GM18870 (cell line): ENCODE data around the gene DNASE1L1.

ENCODE experiments used
- ATAC-seq: cut with Tn5 transposase; IDR thresholded peaks from one replicate; pipeline ENCODE4 v1.9.1; 2021; ENCODE audit warnings: moderate library complexity; ENCODE audit not compliant: unreplicated experiment

DNASE1L1 gene, protein sequence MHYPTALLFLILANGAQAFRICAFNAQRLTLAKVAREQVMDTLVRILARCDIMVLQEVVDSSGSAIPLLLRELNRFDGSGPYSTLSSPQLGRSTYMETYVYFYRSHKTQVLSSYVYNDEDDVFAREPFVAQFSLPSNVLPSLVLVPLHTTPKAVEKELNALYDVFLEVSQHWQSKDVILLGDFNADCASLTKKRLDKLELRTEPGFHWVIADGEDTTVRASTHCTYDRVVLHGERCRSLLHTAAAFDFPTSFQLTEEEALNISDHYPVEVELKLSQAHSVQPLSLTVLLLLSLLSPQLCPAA

DNA sequence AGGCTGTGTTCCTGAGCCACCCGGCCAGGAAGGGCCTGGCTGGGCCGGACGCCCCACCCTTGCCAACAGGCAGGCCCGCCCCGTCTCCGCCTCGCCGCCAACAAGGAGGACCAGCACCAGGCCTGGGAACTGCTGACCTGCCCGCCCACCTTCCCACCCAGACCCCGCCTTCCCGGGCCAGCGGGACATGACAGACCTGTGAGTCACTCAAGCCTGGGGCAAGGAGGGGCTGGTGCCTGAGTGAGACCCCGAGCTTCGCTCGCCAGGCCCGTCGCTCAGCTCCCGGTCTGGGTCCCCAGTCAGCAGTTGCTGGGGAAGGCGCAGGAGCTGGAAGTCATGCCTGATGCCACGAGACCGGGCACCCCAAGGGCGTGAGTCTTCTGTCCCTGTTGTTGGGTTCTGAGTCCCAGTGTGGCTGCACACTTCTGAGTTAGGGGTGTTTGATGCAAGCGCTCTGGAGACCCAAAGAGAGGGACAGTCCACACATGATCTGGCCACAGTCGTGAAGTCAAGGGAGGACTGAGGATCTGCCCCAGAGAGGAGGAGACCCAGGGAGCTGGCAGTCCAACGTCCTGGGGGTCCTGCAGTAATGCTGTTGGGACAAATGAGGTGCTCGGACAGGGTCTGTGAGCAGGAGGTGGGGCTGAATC lies at the start of gene DNASE1L1:
Gene DNASE1L1, minus strand, starts transcription at position 33 of the 650 bp plus-strand sequence. CDS start 3,686 bp downstream, outside the sequence.
- ATAC-seq = no peak

DNA sequence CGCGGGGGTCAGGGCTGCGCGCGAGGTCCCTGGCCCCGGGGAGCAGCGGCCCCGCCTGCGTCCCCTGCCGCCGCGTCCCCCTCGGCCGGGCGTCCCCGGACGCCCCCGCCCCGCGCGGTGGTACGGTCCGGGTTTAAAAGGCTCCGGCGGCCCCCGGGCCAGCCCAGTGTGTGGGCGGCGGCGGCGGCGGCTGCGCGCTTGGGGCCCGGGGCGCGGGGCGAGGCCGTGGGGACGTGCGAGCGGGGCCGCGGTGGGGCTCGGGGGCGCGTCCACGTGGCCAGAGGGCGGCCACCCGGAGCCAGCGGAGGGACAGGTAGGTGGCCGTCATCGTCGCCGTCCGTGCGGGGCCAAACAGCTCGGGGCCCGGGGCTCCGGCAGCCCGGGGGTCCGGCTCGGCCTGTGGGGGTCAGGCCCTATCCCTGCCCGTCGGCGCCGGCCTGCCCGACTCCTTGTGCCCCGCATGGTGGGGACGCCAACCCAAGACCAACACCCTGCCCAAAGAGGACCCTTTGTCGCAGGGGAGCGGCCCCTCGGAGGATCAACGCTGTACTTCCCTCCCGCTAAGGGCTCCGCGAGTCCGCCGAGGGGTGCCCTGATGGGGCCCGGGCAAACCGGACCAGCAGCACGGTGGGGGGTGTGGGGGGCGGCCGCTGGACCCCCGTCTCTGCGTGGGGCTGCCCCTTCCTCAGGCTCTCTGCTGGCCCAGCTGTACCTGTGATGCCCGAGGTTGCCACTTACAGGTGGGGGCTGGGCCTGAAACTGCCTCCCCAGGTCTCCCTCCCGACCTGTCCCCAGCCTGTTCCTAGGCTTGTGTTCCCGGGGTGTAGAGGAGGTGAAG lies 49.3 kb upstream of the DNASE1L1 start, which contains the start of gene PLXNA3:
Gene PLXNA3, plus strand, starts transcription at position 166 of the 838 bp plus-strand sequence. CDS start 1,903 bp downstream, outside the sequence.
- no peak for ATAC-seq

DNA sequence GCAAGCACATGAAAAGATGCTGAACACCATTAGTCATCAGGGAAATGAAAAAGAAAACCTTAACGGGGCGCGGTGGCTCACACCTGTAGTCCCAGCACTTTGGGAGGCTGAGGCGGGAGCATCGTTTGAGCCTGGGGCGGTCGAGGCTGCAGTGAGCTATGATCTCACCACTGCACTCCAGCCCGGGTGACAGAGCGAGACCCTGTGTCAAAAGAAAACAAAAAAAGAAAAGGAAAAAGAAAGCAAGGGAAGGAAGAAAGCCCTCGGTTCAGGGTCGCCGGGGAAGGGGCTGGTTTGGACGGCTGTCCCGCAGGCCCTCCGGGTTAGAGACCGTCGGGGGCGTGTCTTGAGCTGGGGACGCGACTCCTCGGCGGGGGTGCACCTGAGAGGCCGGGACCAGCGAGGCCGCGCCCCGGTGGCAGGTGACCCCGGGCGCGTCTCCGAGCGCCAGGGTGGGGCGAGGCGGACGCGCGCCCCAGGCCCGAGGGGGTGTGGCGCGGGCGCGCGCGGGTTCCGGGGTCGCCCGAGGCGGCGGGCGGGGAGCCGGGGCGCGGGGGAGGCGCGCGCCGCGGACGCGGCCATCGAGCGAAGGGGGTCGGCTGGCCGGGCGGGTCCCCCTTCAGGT lies 48.5 kb upstream of the DNASE1L1 start:
- no peak for ATAC-seq

DNA sequence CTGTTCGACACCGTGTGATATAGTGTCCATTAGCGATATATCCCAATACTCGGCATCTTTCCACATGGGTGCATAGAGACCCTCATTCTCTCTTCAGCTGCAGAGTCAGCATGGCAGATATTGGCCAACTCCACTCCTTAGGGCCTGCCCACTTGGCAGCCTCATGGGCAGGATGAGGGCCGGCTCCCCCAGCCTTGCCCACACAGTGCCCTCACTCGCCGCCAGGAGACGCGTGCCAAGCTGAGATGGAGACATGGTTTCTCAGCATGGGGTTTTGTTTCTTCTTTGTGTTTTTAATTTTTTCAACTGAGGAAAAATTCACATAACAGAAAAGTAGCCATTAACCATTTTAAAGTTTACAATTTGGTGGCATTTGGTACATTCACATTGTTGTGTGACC lies 43.8 kb upstream of the DNASE1L1 start:
- ATAC-seq = no peak

DNA sequence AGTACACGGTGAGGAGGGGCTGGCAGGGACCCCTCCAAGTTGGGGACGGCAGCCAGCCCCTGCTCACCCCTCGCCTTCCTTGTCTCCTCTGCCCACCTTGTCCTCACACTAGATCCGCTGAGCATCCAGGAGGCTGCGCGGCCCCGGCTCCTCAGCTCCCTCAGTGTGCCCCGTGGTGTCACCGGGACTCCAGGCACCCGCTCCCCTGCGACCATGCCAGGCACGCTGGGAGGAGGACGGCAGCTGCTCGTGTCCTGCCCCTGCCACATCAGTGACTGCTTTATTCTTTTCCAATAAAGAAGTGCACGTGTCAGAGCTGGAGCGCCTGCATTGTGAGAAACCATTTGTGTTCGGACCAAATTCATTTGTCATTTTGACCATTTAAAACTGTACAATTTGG lies 41.3 kb upstream of the DNASE1L1 start:
- no peak for ATAC-seq

DNA sequence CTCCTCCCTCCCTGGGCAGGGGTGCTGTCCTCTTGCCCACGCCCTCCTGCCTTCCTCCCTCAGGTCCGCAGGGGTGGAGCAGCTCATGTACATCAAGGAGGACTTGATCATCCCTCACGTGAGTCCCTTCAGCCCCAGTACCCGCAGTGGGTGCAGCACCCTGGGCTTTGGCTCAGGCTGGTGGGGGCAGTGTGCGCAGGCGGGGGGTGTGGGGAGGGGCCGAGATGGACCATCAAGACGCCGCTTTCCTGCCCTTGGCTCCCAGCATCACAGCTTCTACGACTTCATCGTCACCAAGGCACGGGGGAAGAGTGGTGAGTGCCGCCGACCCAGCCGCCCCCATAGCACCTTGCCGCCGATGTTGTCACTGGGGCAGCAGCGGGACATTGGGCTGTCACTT lies 40.6 kb upstream of the DNASE1L1 start:
- no peak for ATAC-seq

DNA sequence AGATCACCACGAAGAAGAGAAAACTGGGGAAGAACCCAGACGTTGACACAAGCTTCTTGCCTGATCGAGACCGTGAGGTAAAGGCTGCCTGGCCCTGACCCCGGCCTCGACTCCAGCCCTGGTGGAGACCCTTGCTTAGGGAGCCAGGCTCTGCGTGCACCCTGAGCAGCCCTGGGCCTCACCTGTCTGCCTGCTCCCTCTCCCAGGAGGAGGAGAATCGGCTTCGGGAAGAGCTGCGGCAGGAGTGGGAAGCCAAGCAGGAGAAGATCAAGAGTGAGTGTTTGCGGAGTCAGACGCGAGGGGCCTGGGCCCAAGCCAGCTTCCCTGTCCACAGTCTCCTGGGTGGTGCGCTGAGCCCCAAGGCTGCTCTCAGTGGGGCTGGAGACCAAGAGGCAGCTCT lies 39.4 kb upstream of the DNASE1L1 start:
- ATAC-seq = no peak

DNA sequence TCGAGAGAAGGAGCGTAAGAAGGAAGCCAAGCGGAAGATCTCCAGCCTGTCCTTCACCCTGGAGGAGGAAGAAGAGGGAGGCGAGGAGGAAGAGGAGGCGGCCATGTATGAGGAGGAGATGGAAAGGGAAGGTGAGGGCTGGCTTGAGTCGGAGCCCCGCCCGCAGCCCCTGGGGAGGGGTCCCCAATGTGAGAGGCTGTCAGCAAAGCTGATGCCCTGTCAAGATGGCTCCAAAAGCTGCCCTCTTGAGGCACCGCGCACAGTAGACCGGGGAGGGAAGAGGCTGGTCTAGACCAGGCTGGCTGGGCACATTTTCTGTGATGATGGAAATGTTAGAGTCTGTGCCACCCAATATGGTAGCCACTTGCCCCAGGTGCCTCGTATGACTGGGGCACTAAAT lies 37.4 kb upstream of the DNASE1L1 start:
- no peak for ATAC-seq

DNA sequence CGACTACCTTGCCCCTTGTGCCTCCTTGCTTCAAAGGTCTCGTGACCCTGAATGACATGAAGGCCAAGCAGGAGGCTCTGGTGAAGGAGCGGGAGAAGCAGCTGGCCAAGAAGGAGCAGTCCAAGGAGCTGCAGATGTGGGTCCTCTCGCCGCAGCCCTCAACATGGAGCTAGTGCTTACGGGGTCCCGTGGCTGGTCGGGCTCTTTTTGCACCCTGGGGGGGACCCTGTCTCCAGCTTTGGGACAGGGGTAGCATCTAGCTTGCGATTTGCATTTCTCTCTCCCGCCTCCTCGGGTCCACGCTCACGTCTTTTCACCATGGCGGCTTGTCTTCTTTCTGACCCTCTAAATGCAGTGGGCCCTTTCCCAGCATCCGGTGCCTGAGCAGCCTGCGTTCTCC lies 36.7 kb upstream of the DNASE1L1 start:
- no peak for ATAC-seq

DNA sequence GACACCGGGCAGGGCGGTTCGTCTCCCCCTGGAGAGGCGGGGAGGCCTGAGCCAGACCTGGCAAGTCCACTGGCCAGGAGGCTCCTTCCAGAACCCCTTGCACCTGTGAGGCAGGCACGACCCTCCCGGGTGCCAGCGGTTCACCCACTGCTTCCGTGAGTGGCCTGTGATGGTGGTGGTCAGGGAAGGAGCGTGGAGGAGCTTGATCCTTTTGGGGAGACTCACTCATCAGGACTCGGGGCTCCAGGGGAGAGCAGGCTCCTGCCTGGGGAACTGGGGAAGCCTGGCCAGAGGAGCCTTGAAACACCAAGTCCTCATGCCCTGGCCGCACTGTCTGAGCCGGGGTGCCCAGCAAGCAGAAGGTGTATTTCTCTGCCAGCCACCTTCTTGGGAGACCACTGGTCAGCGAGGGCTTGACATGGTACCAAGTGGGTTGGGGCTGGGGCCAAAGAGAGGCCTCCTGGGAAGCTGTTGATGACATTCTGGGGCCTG lies 35.7 kb upstream of the DNASE1L1 start:
- ATAC-seq = no peak

DNA sequence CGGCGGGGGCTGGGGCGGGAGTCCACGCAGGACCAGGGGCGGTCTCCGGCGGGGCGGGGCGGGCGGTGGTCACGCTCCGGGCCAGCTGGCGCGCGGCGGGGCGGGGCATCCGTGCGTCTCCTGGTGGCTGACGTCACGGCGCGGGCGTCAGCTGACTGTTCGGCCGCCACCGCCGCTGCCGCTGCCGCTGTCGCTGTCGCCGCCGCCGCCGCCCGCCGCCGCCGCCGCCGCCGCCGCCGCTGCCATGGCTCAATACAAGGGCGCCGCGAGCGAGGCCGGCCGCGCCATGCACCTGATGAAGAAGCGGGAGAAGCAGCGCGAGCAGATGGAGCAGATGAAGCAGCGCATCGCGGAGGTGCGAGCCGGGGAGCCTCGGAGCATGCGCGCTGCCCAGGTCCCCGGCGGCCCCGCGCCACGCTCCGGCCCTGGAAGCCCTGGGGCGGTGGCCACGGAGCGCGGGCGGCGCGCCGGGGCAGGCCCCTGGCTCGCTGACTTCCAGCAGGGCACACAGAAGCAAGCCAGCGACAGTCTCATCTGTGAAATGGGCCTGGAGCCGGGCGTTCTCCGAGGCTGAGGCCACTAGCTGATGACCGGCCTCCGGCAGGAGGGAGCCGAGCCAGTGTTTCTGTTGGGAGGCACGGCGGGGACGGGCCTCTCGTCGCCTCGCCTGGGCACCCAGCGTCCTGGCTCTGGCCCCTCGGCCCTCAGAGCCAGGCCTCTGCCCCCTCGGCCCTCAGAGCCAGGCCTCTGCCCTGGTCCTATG lies 35.1 kb upstream of the DNASE1L1 start, which contains the start of gene FAM50A:
Gene FAM50A, plus strand, starts transcription at position 150 of the 763 bp plus-strand sequence. Its CDS starts 95 bp downstream, at position 245.
- ATAC-seq = no peak

DNA sequence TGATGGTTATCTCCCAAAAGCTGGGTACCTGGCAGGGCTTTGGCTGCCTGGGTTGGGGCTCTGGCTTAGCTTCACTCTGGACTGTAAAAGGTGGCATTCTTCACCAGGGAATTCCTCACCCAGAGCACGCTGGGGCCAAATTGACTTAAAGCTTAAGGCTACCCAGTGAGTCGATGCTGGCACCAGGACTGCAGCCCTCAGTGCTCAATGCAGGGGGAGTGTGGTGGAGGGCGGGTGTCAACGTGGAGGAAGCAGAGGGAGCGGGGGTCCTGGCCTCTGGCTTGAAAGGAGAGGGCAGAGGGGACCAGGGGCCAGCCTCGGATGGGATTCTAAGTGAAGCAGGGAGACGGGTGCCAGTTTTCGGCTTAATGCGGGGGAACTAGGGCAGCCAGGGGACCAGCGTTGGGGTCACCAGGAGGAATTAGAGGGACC lies 34.4 kb upstream of the DNASE1L1 start:
- no peak for ATAC-seq

DNA sequence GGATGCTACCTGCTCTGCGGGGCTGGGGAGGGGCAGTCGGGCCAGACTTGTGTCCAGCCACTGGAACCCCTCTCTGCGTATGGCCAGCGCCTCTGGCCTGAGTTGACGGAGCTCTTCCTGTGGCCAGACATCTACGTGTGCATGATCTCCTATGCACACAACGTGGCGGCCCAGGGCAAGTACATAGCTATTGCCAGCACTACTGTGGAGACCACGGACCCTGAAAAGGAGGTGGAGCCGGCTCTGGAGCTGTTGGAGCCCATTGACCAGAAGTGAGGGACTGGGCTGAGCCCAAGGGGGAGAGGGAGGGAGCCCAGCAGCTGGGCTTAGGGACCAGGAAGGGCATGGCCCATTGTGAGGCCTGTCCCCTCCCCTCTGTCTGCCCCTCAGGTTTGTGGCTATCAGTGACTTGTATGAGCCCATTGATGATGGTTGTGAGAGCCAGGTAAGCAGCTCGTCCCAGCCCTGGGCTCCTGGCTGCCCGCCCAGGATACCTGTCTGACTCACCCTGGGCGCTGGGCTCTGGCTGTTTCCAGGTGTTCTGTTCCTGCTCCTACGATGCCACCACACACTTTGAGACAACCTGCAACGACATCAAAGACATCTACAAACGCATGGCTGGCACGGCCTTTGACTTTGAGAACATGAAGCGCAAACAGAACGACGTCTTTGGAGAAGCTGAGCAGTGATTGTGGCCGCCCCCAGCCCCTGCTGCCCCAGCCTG lies 33.1 kb upstream of the DNASE1L1 start:
- no peak for ATAC-seq

DNA sequence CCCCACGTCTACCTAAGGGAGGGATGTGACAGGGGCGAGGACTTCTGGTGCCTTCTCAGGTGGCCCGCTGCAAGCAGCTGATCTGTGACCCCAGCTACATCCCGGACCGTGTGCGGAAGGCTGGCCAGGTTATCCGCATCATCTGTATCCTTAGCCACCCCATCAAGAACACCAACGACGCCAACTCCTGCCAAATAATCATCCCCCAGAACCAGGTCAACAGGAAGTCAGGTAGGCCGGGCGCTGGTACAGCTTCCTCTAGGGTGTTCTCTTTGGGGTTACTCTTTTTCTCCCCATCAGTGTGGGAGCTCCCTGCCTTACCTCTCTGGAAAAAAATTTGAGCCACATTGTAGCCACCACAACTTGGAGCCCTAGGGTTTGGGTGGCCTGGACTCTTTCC lies 32.5 kb upstream of the DNASE1L1 start:
- ATAC-seq = no peak

DNA sequence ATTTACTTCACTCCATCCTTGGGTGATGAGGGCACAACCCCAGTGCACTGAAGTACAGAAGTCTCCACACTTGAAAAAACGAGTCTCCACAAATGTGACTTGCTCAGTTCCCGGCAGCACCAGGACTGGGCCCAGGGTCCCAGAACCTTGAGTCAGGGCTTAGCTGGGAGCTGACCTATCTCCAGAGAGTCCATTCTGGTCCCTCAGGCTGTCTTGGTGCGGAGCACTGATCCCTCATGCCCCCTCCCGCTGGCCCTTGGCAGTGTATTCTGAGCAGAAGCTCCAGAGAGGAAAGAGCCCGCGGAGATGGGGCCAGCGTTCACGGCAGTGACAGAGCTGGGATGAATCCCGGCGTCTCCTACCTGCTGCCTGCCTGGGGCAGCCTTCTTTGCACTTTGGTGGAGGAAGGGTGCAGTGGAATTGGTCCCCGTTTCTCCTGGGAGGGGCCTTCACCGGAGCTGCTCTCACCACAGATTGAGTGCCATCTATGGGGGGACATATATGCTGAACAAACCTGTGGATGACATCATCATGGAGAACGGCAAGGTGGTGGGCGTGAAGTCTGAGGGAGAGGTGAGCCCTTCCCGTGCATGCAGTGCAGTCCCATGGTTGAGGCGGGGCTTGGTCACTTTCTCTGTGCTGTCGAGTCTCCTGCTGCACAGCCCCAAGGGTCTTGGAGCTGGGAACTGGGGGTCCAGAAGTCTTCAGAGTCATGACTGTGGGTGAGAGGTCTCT lies 31.7 kb upstream of the DNASE1L1 start:
- ATAC-seq = no peak

DNA sequence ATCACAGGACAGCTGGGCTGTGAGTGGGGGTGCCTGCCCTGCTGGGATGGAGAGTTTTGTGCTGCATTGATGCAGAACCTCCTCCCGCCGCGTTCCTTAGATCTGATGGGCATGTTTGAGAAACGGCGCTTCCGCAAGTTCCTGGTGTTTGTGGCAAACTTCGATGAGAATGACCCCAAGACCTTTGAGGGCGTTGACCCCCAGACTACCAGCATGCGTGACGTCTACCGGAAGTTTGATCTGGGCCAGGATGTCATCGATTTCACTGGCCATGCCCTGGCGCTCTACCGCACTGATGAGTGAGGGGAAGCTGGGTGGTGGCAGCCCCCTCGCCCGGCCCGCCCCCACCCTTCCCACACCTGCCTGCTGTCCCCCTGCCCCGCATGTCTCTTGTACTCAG lies 30.8 kb upstream of the DNASE1L1 start:
- no peak for ATAC-seq

DNA sequence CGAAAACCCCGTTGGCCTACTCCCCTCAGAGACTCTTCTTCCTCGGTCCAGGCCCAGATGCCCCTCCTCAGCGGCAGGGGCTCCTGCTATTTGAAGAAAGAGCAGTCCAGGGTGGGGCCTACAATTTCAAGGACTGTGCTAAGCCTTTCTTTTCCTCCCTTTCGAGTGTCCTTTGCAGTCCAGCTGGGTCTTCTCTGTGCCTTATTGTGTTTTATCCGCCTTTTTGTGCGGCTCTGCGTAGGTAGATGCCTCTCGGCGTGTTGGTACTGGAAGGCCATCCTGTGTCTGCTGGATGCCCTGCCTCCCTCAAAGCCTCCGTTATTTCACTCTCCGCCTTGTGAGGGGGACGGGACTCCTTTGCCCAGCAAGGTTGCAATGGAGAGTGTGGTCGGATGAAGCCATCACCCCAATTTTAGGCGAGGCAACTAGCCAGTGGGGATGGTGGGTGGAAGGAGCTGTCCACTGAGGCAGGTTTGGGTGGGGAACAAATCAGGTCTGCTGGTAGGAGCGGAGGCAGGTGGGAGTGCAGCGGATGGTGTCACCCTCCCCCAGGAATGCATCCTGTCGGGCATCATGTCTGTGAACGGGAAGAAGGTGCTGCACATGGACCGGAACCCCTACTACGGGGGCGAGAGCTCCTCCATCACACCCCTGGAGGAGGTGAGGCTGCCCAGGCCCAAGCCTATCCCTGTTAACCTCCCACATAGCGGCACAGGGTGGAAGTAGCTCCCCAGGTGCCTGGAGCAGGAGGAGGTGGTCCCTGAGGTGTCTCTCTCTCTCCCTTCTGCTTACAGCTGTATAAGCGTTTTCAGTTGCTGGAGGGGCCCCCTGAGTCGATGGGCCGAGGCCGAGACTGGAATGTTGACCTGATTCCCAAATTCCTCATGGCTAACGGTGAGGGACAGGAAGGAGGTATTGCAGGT lies 29.2 kb upstream of the DNASE1L1 start:
- ATAC-seq = no peak
